Cardiac muscle cell (in vitro differentiated cells and primary cell): ENCODE data around the gene SLC51A. TPM values are rescaled to one million over a fixed set of nuclear protein-coding genes. Genes with fewer than 3 reads are reported as not detected.
A peak's percentile ranks its signal among the peaks of the same experiment; 100 is the strongest.

Experiments used
- DNase-seq, 2 donors: peaks; one replicate each; pipeline versions ENCODE4 v3.0.0 to v3.0.0-alpha.2; 2010 to 2017; ENCODE audit warnings: low read depth in 1 of 2, low spot score in 1 of 2
- H3K27ac ChIP-seq: fragments of 200-600 bp; sonication (generic); 2 replicates; pipeline ENCODE4 v1.5.1; 2016
- H3K27me3 ChIP-seq: fragments of 200-600 bp; sonication (generic); 2 replicates; pipeline ENCODE4 v1.6.0; 2016; ENCODE audit warnings: control low read depth
- H3K36me3 ChIP-seq: fragments of 200-600 bp; sonication (generic); 2 replicates; pipeline ENCODE4 v1.5.1; 2016; ENCODE audit warnings: control low read depth
- H3K4me1 ChIP-seq: fragments of 200-600 bp; sonication (generic); 2 replicates; pipeline ENCODE4 v1.8.1; 2017; ENCODE audit warnings: low read depth, mild to moderate bottlenecking, mixed run types
- H3K4me3 ChIP-seq: fragments of 200-600 bp; sonication (generic); 2 replicates; pipeline ENCODE4 v1.5.1; 2016; ENCODE audit warnings: mild to moderate bottlenecking
- H3K9me3 ChIP-seq: fragments of 200-600 bp; sonication (generic); 2 replicates; pipeline ENCODE4 v1.5.1; 2017; ENCODE audit warnings: low read depth, mild to moderate bottlenecking, control low read depth
- CTCF ChIP-seq: IDR thresholded peaks from 2 replicates; pipeline ENCODE4 v1.5.1; 2012; ENCODE audit warnings: low read depth, mild to moderate bottlenecking, low read length
- polyA plus RNA-seq: library from polyadenylated mRNA; unstranded; fragments of >200 nt; fragmentation: Nextera tagmentation; extraction: Ambion mirVana; gene quantifications from 2 replicates; pipeline ENCODE4 v1.2.1, GENCODE V29; 2016
- total RNA-seq: library from RNA; depleted of rRNA; stranded (reverse); fragments of >200 nt; gene quantifications from 2 replicates; pipeline ENCODE4 v1.2.3, GENCODE V29; 2016

The SLC51A gene
- total and polyA plus RNA-seq, 2 experiments from 2014 or later: 3.9 TPM; not detected in 1

- no peaks in the 10 kb centered on the region for H3K27me3 ChIP-seq
- H3K36me3 ChIP-seq: no peaks in the 10 kb centered on the region
- peak in 1 of 2 donors; percentile 46 for DNase-seq
- H3K27ac ChIP-seq: peak overlapping the region; percentile 39
- no peak for TF ChIP-seq CTCF
- no peaks in the 10 kb centered on the region for H3K9me3 ChIP-seq
- peaks cover 13% of the 10 kb centered on the region for H3K4me1 ChIP-seq
- H3K4me3 ChIP-seq: no peak overlapping the region
Observed at GRCh38 chr3:196193736-196194541, 22.4 kb upstream of the SLC51A start.

- DNase-seq: no peak
- Histone ChIP-seq H3K27me3 (no peaks in the 10 kb centered on the region), H3K9me3 (no peaks in the 10 kb centered on the region), H3K4me3 (no peak overlapping the region), H3K27ac (no peak overlapping the region), H3K4me1 (peaks cover 13% of the 10 kb centered on the region), H3K36me3 (no peaks in the 10 kb centered on the region)
- TF ChIP-seq CTCF: no peak
Observed at GRCh38 chr3:196194542-196194915, 21.8 kb upstream of the SLC51A start.

GRCh38 chr3:196195664-196196265 is 20.6 kb upstream of the SLC51A start:
- no peak for DNase-seq
- Histone ChIP-seq H3K36me3 (no peaks in the 10 kb centered on the region), H3K27ac (no peak overlapping the region), H3K27me3 (no peaks in the 10 kb centered on the region), H3K9me3 (no peaks in the 10 kb centered on the region), H3K4me1 (peaks cover 13% of the 10 kb centered on the region), H3K4me3 (no peak overlapping the region)
- TF ChIP-seq CTCF: no peak

GRCh38 chr3:196197524-196197923 is 18.8 kb upstream of the SLC51A start:
- H3K27ac ChIP-seq: no peak overlapping the region
- no peaks in the 10 kb centered on the region for H3K27me3 ChIP-seq
- H3K4me3 ChIP-seq: no peak overlapping the region
- TF ChIP-seq CTCF: no peak
- DNase-seq: no peak
- H3K36me3 ChIP-seq: no peaks in the 10 kb centered on the region
- peaks cover 8% of the 10 kb centered on the region for H3K4me1 ChIP-seq
- H3K9me3 ChIP-seq: no peaks in the 10 kb centered on the region

GRCh38 chr3:196198081-196198675 is 18.2 kb upstream of the SLC51A start:
- H3K9me3 ChIP-seq: no peaks in the 10 kb centered on the region

More at GRCh38 chr3:196198081-196198675, 18.2 kb upstream of the SLC51A start:
- TF ChIP-seq CTCF: no peak
- no peak overlapping the region for H3K27ac ChIP-seq
- peaks cover 7% of the 10 kb centered on the region for H3K4me1 ChIP-seq
- no peak for DNase-seq
- no peaks in the 10 kb centered on the region for H3K36me3 ChIP-seq
- H3K4me3 ChIP-seq: no peak overlapping the region
- H3K27me3 ChIP-seq: no peaks in the 10 kb centered on the region
